Measurements from ENCODE around the gene P2RX7. TPM values are rescaled to one million over a fixed set of nuclear protein-coding genes. Genes with fewer than 3 reads are reported as not detected.

P2RX7 gene
- total RNA-seq, 1 donor from 2014 or later, result 0.07 TPM

DNA sequence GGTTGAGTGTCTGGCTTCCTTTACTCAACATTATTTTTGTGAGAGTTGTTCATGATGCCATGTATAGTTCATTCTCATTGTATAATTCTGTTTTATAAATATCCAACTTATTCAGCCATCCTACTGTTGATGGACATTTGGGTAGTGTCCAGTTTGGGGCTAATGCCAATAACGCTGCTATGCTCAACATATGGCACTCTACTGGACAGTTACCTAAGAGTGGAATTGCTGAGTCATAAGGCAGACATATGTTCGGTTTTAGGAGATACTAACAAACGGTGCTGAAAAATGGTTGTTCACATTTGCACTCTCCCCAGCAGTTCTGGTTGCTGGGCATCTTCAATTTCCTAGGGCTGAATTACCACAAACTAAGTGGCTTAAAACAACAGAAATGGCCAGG is 48.5 kb downstream of the P2RX7 start:
- Mint-ChIP-seq H3K9me3 (ENCODE audit: unreplicated experiment) (no peaks in the 10 kb centered on the region), H3K27ac (ENCODE audit: unreplicated experiment) (no peak overlapping the region), H3K4me1 (ENCODE audit: low read depth, unreplicated experiment) (peaks cover 3% of the 10 kb centered on the region), H3K36me3 (ENCODE audit: low read depth, unreplicated experiment) (no peaks in the 10 kb centered on the region), H3K4me3 (ENCODE audit: unreplicated experiment) (no peak overlapping the region), H3K27me3 (ENCODE audit: low read depth, unreplicated experiment) (peaks cover 2% of the 10 kb centered on the region)
- H3K4me2 ChIP-seq (ENCODE audit: low read length), result no peak overlapping the region
- no peak overlapping the region for H3K4me3 ChIP-seq (ENCODE audit: insufficient read depth, low read depth, low read length)
- H3K79me2 ChIP-seq (ENCODE audit: insufficient read depth, low read length), result no peaks in the 10 kb centered on the region
- no peaks in the 10 kb centered on the region for H3K36me3 ChIP-seq (ENCODE audit: insufficient read depth, low read length)
- DNase-seq (ENCODE audit: low read depth) (peak; percentile 55), FAIRE-seq (no peak)
- no peak overlapping the region for H2AFZ ChIP-seq (ENCODE audit: low read depth, low read length)
- no peaks in the 10 kb centered on the region for H4K20me1 ChIP-seq (ENCODE audit: insufficient read depth, low read length)
- H3K27me3 ChIP-seq (ENCODE audit: insufficient read depth, low read length), result peaks cover 4% of the 10 kb centered on the region
- TF ChIP-seq, protein P1, sequence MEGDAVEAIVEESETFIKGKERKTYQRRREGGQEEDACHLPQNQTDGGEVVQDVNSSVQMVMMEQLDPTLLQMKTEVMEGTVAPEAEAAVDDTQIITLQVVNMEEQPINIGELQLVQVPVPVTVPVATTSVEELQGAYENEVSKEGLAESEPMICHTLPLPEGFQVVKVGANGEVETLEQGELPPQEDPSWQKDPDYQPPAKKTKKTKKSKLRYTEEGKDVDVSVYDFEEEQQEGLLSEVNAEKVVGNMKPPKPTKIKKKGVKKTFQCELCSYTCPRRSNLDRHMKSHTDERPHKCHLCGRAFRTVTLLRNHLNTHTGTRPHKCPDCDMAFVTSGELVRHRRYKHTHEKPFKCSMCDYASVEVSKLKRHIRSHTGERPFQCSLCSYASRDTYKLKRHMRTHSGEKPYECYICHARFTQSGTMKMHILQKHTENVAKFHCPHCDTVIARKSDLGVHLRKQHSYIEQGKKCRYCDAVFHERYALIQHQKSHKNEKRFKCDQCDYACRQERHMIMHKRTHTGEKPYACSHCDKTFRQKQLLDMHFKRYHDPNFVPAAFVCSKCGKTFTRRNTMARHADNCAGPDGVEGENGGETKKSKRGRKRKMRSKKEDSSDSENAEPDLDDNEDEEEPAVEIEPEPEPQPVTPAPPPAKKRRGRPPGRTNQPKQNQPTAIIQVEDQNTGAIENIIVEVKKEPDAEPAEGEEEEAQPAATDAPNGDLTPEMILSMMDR (IDR thresholded peaks at IDR 0.05; ENCODE audit: insufficient read depth, low read depth, low read length), result no peak
- no peak for TF ChIP-seq EZH2 (IDR thresholded peaks at IDR 0.05; ENCODE audit: insufficient read depth, low read length)
- H3K4me1 ChIP-seq (ENCODE audit: insufficient read depth, low read length), result no peaks in the 10 kb centered on the region
- no peak overlapping the region for H3K27ac ChIP-seq (ENCODE audit: low read depth, low read length)
- H3K9me3 ChIP-seq (ENCODE audit: insufficient read depth, low read depth, low read length), result peaks cover 3% of the 10 kb centered on the region
- no peak overlapping the region for H3K9ac ChIP-seq (ENCODE audit: low read length)

DNA sequence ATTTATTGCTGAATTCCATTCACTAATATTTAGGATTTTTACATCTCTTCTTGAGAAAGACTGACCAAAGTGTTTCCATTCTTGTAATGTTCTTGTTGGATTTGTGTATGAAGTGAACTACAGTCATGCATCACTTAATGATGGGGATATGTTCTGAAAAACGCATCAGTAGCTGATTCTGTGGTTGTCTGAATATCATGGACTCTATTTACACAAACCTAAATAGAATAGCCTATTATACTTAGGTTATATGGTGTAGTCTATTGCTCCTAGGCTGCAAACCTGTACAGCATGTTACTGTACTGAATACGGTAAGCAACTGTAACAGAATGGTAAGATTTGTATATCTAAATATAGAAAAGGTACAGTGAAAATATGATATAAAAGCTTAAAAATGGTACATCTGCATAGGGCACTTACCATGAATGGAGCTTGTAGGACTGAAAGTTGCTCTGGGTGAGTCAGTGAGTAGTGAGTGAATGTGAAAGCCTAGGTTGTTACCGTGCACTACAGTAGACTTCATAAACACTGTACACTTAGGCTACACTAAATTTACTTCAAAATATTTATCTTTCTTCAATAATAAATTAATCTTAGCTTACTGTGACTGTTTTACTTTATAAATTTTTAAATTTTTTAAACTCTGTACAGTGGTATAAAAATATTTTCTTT is 49.7 kb downstream of the P2RX7 start:
- H3K27ac Mint-ChIP-seq (ENCODE audit: unreplicated experiment), result no peak overlapping the region
- no peak overlapping the region for H3K27ac ChIP-seq (ENCODE audit: low read depth, low read length)
- no peaks in the 10 kb centered on the region for H3K4me1 ChIP-seq (ENCODE audit: insufficient read depth, low read length)
- no peaks in the 10 kb centered on the region for H4K20me1 ChIP-seq (ENCODE audit: insufficient read depth, low read length)
- no peak overlapping the region for H3K9ac ChIP-seq (ENCODE audit: low read length)
- H3K79me2 ChIP-seq (ENCODE audit: insufficient read depth, low read length), result no peaks in the 10 kb centered on the region
- DNase-seq (ENCODE audit: low read depth) (no peak), FAIRE-seq (no peak)
- no peak for TF ChIP-seq EZH2 (IDR thresholded peaks at IDR 0.05; ENCODE audit: insufficient read depth, low read length)
- TF ChIP-seq, protein P1 (IDR thresholded peaks at IDR 0.05; ENCODE audit: insufficient read depth, low read depth, low read length), result no peak
- H3K4me1 Mint-ChIP-seq (ENCODE audit: low read depth, unreplicated experiment), result no peaks in the 10 kb centered on the region
- H3K9me3 Mint-ChIP-seq (ENCODE audit: unreplicated experiment), result no peaks in the 10 kb centered on the region
- H2AFZ ChIP-seq (ENCODE audit: low read depth, low read length), result no peak overlapping the region
- no peaks in the 10 kb centered on the region for H3K27me3 ChIP-seq (ENCODE audit: insufficient read depth, low read length)
- H3K9me3 ChIP-seq (ENCODE audit: insufficient read depth, low read depth, low read length), result peaks cover 3% of the 10 kb centered on the region
- H3K4me3 Mint-ChIP-seq (ENCODE audit: unreplicated experiment), result no peak overlapping the region
- H3K36me3 ChIP-seq (ENCODE audit: insufficient read depth, low read length), result no peaks in the 10 kb centered on the region
- H3K4me3 ChIP-seq (ENCODE audit: insufficient read depth, low read depth, low read length), result no peak overlapping the region
- H3K27me3 Mint-ChIP-seq (ENCODE audit: low read depth, unreplicated experiment), result peaks cover 2% of the 10 kb centered on the region
- no peak overlapping the region for H3K4me2 ChIP-seq (ENCODE audit: low read length)
- H3K36me3 Mint-ChIP-seq (ENCODE audit: low read depth, unreplicated experiment), result no peaks in the 10 kb centered on the region

DNA sequence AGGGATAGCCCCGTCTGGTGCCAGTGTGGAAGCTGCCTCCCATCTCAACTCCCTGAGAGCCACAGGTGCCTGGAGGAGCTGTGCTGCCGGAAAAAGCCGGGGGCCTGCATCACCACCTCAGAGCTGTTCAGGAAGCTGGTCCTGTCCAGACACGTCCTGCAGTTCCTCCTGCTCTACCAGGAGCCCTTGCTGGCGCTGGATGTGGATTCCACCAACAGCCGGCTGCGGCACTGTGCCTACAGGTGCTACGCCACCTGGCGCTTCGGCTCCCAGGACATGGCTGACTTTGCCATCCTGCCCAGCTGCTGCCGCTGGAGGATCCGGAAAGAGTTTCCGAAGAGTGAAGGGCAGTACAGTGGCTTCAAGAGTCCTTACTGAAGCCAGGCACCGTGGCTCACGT is 51.7 kb downstream of the P2RX7 start:
- Mint-ChIP-seq H3K36me3 (ENCODE audit: low read depth, unreplicated experiment) (no peaks in the 10 kb centered on the region), H3K27me3 (ENCODE audit: low read depth, unreplicated experiment) (peaks cover 2% of the 10 kb centered on the region), H3K4me1 (ENCODE audit: low read depth, unreplicated experiment) (peaks cover 2% of the 10 kb centered on the region), H3K27ac (ENCODE audit: unreplicated experiment) (no peak overlapping the region), H3K4me3 (ENCODE audit: unreplicated experiment) (no peak overlapping the region), H3K9me3 (ENCODE audit: unreplicated experiment) (no peaks in the 10 kb centered on the region)
- Histone ChIP-seq H3K27me3 (ENCODE audit: insufficient read depth, low read length) (no peaks in the 10 kb centered on the region), H3K4me3 (ENCODE audit: insufficient read depth, low read depth, low read length) (no peak overlapping the region), H4K20me1 (ENCODE audit: insufficient read depth, low read length) (no peaks in the 10 kb centered on the region), H3K9me3 (ENCODE audit: insufficient read depth, low read depth, low read length) (peaks cover 3% of the 10 kb centered on the region), H2AFZ (ENCODE audit: low read depth, low read length) (no peak overlapping the region), H3K79me2 (ENCODE audit: insufficient read depth, low read length) (no peaks in the 10 kb centered on the region), H3K36me3 (ENCODE audit: insufficient read depth, low read length) (no peaks in the 10 kb centered on the region), H3K4me2 (ENCODE audit: low read length) (no peak overlapping the region), H3K9ac (ENCODE audit: low read length) (no peak overlapping the region), H3K27ac (ENCODE audit: low read depth, low read length) (no peak overlapping the region), H3K4me1 (ENCODE audit: insufficient read depth, low read length) (peaks cover 5% of the 10 kb centered on the region)
- DNase-seq (ENCODE audit: low read depth), result no peak
- TF ChIP-seq, protein P1 (IDR thresholded peaks at IDR 0.05; ENCODE audit: insufficient read depth, low read depth, low read length), result no peak
- no peak for FAIRE-seq
